HS-5 (cell line): ENCODE data around the gene TNS2.
"Not testable (repeated sequence)": the region's sequence is repeated elsewhere in the genome, so short reads cannot be mapped to it uniquely, and the experiment has no call there.

Source experiments
- DNase-seq: peaks from one replicate; pipeline ENCODE4 v3.0.0-alpha.2; 2012; ENCODE audit warnings: low read depth

TNS2 gene

DNA sequence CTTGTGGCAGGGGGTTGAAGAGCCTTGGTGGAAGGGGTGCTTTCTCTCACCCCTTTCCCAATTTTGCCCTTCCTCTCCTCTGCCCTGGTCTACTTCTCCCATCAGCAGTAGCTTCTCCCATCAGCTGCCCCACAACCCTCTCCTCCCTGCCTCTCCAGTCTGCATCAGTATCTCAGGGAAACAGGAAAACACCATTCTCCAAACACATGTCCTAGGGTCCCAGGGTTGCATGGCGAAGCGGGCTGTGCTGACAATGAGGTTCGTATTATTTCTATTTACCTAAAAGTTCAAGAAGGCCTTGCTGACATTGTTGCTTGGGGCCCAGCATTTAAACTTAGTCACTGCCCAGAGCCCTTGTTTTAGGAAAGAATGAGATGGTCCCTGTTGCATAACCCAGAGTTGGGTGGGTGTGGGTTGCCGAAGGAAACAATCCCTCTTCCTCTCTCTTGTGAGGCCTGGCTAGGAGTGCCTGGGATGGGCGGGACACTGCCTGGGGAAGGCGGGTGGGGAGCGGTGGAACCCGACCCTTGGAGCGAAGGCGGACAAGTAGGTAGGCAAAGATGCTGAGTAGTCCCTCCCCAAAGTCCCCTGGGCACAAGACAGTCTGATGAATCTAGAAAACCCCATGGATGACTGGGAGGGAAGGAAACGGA lies 46.4 kb downstream of the TNS2 start:
- DNase-seq = peak; percentile 73

DNA sequence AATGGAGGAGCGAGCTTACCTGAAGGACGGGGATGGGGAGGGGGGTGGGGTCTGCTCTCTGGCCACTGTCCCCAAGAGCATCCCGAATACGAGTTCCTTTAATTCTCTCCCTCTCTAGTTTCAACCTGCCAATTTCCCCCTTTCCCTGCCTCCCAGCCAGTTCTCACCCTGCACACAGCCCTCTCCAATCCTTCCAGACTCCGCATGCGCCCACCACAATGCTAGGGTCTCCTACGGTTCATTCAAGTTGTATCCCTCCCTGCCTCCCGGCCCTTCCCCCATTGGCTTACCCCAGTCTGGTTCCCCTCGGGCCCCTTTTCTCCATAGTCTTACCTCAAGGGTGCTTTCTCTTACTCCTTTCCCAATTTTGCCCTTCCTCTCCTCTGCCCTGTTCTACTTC lies 46.9 kb downstream of the TNS2 start:
- DNase-seq = no peak

DNA sequence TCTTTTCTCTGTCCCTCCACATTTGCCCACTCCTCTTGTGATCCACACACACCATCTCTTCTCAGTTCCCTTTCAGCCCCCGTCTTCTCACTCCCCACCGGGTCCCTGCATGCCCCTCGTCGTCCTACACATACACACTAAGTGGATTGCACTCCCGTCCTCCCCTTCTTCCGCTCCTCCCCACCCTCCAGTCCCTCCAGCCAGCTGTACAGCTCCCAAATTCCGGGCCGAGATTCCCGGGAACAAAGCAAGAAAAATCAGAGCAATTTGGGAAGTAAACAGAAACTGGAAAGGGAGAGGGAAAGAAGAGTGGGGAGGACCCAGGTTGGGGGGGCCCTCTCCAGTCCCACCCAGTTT lies 47.3 kb downstream of the TNS2 start:
- peak; percentile 10 for DNase-seq

DNA sequence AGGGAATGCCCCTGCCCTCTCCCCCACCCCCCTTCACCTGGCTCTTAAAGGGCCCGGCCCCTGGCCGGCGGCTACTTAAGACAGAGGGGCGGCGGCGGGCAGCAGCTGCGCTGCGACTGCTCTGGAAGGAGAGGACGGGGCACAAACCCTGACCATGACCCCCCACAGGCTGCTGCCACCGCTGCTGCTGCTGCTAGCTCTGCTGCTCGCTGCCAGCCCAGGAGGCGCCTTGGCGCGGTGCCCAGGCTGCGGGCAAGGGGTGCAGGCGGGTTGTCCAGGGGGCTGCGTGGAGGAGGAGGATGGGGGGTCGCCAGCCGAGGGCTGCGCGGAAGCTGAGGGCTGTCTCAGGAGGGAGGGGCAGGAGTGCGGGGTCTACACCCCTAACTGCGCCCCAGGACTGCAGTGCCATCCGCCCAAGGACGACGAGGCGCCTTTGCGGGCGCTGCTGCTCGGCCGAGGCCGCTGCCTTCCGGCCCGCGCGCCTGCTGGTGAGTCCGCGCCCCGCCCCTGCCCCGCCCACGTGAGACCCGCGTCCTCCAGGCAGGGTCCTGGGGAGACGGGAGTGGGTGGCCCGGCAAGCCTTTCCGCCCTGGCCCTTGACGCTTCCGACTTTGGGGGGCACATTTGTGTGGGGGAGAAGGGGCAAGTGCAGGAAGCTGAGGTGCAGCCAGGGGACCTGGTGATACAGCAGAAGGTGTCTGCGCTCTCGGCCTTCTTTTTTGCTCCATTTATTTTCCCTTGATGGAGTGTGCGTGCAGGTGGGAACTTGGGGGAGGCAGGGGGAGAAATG lies 47.9 kb downstream of the TNS2 start, which contains the start of gene IGFBP6:
IGFBP6 (plus strand) TSS at position 104 of the 790 bp plus-strand sequence; CDS start at position 155, 51 bp downstream.
- peak; percentile 29 for DNase-seq

DNA sequence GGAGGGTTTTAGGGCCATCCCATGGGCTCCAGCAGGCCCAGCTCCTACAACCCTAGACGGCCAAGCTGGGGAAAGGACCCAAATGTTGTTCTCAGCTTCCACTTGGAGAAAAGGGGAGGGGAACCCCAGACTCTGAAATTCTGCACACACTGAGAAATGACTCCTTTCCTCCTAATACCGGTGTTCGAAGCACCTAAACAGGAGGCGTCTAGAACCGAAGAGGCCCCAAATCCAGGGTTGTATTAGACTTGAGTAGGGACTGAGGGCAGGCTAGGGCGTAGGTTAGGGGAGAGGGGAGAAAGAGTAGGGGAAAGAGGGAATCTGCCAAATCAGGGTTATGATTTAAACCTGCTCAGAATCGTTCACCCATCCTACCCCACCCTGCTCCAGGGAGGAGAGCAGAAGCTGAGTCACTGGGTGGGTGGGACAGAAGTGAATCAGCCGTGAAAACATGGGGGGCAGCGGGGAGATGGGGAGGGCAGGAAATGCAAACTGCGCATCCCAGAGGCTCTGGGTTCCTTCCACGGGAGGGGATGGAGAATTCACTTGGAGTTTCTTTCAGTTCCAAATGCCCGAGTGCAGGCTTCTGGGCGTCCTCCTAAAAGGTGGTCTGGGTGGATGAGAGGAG lies 48.6 kb downstream of the TNS2 start:
- DNase-seq = peak; percentile 79

DNA sequence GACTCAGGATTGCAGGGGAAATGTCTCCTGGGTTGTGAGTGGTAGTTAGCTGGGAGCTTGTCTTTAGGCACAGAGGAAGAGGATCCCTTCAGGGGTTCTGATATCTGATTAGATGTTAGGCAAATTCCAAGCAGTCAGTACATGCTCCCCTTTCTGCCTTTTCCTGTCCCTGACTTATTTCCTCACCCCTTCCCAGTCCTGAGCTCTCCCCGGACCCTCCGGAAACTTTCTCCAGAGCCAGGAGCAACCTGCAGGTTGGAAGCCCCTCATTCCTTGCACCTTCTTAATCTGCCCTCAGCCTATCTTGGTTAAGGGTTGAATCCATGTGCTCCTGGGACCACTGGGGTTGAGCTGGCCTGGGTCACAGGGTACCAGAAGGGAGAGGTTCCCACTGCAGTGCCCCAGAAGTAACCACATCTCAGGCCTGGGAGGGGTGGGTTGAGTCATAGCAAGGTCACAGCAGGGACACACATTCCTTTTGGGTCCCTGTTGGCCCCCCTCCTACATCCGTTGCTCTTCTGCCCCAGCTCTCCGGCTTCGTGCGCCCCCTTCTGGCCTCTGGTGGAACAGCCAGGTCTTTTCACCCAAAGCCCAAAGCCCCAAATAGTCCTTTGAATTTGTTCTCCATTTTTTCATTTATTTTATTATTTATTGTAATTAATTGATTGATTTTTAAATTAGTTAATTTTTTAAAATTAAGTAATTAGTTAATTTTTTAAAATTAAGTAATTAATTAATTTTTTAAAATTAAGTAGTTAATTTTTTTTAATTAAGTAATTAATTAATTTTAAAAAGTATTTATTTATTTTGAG lies 49.4 kb downstream of the TNS2 start:
- DNase-seq = peak; percentile 92

DNA sequence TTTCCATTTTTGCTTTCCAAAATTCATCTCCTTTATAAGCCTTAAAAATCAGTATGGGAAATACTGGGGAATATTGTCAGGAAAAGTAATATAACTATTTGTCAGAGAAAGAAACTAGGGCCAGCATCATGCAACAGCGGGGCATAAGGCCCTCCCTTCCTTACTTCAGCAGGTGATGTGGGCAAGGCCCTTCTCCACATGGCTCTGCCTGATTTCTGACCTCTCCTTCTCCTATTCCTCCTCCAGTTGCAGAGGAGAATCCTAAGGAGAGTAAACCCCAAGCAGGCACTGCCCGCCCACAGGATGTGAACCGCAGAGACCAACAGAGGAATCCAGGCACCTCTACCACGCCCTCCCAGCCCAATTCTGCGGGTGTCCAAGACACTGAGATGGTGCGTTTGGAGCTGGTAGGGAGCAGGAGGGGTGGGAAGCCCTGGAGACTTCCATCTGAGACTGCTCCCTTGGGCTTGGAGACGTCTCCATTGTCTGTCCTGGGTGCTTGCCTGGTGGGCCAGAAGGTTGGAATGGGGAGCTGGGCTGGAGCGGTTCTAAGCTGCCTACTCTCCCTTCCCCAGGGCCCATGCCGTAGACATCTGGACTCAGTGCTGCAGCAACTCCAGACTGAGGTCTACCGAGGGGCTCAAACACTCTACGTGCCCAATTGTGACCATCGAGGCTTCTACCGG lies 50.7 kb downstream of the TNS2 start:
- DNase-seq = no peak

DNA sequence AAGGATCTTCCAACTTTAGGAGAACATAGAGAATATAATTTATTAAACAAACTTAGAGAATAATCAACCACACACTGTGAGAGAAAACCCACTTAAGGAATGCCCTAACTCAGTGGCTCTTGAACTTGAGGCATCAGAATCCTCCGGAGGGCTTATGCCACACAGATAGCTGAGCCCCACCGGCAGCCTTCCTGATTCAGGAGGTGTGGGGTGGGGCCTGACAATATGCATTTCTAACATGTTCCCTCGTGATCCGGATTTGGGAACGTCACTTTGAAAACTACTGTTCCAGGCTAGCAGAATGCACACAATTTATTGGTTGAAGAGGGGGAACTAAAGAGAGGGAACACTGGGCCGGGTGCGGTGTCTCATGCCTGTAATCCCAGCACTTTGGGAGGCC lies 51.4 kb downstream of the TNS2 start:
- no peak for DNase-seq

DNA sequence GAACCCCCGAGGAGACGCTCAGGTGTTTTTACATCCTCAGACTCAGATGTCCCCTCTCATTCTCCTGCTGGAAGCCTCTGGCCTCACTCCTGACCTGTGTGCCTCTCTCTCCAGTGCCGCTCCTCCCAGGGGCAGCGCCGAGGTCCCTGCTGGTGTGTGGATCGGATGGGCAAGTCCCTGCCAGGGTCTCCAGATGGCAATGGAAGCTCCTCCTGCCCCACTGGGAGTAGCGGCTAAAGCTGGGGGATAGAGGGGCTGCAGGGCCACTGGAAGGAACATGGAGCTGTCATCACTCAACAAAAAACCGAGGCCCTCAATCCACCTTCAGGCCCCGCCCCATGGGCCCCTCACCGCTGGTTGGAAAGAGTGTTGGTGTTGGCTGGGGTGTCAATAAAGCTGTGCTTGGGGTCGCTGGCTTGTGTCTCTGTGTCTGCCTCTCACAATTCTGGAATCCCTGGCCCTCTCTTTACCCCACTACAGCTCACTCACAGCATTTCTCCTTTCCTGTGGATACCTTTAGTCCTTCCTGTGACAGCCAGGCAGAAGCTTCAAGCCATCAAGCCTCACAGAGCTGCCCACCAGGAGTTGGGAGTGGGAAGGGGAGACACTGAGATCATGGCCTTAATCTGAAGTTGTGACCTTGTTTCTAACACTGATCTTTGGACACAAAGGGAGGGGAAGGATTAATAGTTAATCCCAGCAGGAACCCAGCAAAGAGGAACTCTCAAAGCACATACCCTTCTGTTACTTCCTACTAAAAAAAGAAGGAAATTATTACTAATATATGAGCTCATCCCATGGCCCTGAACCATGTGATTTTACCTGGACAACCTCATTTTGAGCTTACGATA lies 52.3 kb downstream of the TNS2 start:
- no peak for DNase-seq

DNA sequence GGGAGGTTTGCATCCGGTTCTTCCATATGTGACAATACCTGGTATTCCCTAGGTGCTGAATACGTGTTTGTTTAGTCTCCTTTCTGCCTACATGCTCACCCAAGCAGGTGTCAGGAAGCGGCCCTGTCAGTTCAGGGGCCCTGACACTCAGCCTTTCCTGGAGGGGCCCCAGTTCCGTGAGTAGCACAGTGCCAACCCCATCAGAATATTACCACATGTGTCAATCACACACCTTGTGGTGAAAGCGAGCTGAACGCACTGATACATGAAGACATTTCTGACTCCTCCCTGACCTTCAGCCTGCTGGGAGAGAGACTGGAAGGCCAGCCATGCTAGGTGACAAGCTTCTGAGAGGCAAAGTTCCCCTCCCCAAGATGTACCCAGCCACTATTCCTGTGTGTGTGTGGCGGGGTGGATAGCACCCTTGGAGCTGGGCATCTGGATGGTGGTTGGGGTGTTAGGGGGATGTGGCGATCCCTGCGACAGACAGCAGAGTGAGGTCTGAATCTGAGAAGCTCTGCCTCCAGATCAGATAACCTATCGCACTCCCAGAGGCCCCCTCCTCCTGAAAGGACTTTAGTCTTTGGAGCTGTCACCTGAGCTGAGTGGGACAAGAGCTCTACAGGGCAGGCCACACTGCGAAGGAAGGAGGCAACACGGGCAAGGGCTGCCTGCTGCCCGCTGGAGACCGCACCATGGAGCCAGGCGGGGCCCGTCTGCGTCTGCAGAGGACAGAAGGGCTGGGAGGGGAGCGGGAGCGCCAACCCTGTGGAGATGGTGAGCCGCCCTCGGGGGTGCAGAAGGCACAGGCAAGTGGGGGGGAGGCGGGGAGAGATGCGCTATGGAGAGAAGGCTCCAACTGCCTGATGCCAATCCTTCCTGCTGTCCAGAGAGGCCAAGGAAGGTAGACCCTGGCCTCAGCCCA lies 53.3 kb downstream of the TNS2 start, which contains the start of gene SOAT2:
SOAT2 (plus strand) TSS at position 604 of the 925 bp plus-strand sequence; CDS start at position 696, 92 bp downstream.
- DNase-seq = no peak

DNA sequence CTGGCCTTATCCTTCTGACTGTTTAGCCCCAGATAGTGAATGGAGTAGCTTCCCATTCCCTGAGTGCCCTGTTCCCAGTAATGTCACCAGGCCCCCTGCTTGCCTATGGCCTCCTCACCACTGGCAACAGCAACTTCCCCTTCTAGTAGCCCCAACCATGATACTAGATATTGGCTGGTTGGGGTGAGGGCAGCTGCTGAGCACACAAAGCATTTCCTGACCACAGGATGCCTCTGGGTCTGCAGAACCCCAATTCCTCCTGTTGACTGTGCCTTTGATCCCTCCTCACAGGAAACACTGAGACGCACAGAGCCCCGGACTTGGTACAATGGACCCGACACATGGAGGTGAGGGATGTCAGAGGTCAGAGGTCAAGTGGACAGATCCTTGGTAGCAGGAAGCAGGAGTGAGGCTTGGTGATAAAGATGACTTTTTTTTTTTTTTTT lies 54.0 kb downstream of the TNS2 start:
- DNase-seq = no peak

DNA sequence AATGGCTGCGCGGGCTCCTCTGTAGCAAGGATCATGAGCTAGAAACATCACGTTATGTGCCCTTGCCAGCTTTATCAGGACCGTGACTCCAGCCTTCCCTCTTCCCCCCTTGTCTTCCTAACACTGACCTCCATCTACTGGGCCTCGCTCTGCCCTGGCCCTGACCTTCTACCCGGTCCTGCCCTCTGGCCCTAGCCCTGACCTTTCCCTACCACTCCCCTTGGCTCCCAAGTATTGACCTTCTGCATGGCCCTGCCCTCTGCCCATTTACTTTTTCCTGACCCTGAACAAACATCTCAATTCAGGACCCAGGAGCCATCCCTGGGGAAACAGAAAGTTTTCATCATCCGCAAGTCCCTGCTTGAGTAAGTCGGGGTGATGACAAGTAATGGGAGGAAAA lies 55.4 kb downstream of the TNS2 start:
- DNase-seq = no peak

DNA sequence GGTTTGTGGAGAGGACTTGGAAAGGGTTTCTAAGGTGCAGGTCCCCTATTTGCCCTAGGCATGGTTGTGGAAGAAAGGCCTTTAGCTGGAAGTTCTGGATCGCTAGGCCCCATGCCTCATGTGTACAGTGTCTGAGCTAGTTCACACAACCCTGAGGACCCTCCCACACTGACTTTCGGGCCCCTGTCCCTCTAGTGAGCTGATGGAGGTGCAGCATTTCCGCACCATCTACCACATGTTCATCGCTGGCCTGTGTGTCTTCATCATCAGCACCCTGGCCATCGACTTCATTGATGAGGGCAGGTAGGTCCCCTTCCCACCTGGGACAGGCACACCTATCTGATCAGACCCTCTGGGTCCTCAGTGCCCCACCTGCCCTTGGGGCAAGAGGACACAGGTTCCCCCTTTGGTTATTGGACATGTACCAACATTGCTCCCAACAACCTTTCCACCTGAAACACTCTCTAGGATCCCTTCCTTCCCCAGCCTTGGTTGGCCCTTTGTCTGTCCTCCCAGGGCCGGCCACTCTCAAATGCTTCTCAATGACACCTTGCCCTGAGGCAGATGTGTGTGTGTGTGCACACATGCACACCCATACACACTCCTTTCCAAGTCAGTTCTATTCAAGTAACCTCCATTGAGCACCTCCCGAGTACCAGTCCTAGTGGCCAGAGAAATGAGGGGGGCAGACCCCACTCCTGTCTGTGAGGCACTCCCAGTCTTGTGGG lies 56.0 kb downstream of the TNS2 start:
- DNase-seq = no peak

DNA sequence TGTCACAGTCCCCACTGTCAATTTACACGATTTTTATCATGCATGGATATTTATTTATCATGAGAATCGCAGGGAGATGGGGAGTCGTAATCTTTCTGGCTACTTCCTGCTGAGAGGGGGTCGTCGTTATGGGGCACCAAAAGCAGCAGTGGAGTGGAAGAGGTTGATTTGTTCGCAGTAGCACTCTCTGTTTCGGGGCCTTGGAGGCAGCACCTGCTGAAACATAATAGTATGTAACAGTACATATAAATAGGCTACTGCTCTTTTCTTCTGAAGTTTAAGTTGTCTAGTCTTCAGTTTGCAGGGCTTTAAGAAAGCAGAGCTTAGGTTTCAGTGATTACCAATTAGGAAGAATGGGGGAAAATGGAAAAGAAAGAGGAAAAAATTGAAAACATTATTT lies 57.3 kb downstream of the TNS2 start:
- no peak for DNase-seq

DNA sequence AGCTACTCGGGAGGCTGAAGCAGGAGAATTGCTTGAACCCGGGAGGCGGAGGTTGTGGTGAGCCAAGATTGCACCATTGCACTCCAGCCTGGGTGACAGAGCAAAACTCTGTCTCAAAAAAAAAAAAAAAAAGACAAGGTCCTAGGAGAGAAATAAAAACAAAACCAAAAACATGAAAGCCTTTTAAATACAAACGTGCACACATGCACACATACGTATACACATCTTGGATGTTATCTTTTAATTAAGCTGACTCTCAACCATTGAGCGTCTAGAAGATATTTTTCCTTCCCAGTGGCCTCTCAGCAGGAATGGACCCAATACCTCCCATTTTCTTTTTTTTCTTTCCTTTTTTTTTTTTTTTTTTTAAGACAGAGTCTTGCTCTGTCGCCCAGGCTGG lies 62.6 kb downstream of the TNS2 start:
- not testable (repeated sequence) for DNase-seq

DNA sequence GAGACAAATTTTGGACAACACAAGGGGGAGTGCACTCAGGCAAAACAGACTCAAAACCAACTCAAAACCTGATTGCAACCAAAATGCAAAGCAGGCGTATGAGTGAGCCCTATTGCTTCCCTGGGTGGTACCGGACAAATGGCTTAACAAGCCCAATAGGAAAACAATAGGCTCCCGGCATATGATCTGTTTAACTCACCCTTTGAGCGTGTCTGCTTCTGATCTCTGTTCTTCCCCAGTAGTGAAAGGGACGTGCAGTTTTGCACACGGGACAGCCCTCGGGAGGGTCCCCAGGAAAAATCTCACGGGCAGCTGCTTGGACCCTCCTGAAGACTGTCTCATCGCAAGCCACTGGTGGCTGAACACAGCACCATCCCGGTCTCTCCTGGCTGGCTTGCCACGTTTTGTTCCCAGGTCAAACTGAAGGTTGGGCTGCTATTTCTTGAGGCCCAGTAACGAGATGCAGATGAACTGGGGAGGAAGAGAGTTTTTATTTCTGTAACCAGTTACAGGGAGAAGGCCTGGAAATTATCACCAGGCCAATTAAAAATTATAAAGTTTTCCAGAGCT lies 63.4 kb downstream of the TNS2 start:
- DNase-seq = no peak

DNA sequence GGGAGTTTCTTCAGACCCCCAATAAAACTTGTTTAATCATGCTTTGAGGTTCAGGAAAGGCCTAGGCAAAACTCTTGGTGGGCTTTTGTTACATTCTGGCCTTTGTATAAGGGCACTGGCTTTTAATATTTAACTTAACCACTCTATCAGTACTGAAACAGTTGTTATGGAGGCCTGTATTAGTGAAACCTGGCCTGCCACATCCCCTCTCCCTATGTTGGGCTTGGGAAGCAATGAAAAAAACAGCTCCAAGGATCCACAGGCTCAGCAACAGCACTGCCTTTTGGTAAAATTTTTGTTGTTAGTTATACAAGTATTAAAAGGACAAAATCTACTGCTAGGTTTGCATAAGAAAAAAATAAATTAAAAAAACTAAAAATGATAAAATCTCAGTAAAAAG lies 64.1 kb downstream of the TNS2 start:
- DNase-seq = no peak
